GM12872 (cell line): Measurements from ENCODE around the gene CDC7.

ENCODE experiments used
- TF ChIP-seq, protein P1 (sequence below): IDR thresholded peaks from 3 replicates; pipeline ENCODE4 v1.5.1; 2011; ENCODE audit warnings: low read depth, mild to moderate bottlenecking, low read length, moderate library complexity; ENCODE audit not compliant: insufficient read depth

The CDC7 gene

DNA sequence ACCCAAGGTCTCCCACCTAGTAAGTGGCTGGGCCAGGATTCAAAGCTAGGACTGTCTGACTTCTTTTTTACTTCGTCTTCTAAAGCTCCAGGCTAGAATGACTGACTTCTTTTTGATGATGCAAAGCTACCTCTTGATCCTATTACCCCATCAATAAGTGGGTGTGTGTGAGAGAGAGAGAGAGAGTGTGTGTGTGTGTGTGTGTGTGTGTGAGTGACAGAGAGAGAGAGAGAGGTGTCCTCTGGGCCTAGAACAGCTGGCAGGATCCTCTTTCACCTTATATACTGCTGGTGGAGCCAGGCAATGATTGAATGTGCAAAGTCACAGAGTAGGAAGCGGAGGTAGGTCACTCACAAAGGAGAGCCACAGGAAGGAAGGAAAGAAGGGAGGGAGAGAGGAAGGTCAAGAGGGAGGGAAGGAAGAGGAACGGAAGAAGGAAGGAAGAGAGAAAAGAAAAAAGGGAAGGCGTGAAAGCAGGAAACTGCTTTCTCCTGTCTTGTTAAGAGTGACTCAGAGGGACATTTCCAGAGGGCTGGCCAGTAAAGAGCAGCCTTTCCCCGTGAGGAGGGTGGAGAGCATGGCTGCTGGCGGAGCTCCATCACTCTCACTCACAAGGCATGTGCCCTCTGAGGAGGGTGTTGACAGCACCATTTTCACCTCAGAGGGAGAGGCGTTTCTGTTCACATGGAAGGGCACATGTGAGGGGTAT lies 68.9 kb downstream of the CDC7 start:
- TF ChIP-seq, protein P1, sequence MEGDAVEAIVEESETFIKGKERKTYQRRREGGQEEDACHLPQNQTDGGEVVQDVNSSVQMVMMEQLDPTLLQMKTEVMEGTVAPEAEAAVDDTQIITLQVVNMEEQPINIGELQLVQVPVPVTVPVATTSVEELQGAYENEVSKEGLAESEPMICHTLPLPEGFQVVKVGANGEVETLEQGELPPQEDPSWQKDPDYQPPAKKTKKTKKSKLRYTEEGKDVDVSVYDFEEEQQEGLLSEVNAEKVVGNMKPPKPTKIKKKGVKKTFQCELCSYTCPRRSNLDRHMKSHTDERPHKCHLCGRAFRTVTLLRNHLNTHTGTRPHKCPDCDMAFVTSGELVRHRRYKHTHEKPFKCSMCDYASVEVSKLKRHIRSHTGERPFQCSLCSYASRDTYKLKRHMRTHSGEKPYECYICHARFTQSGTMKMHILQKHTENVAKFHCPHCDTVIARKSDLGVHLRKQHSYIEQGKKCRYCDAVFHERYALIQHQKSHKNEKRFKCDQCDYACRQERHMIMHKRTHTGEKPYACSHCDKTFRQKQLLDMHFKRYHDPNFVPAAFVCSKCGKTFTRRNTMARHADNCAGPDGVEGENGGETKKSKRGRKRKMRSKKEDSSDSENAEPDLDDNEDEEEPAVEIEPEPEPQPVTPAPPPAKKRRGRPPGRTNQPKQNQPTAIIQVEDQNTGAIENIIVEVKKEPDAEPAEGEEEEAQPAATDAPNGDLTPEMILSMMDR: no peak

DNA sequence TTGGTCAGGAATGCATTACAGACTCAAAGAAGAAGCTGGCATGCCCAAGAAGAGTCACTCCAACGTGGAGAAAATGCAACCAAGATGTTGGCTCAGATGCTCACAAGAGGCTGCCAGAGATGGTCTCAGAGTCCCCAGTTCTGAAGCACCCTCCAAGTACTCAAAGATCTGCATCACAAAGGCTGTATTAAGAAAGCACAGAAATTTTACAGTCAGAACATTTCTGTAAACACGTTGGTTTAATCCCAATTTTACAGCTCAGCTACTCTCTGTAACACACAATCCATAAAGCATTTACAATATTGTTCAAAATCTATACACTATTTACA lies 69.4 kb downstream of the CDC7 start:
- TF ChIP-seq, protein P1: no peak

DNA sequence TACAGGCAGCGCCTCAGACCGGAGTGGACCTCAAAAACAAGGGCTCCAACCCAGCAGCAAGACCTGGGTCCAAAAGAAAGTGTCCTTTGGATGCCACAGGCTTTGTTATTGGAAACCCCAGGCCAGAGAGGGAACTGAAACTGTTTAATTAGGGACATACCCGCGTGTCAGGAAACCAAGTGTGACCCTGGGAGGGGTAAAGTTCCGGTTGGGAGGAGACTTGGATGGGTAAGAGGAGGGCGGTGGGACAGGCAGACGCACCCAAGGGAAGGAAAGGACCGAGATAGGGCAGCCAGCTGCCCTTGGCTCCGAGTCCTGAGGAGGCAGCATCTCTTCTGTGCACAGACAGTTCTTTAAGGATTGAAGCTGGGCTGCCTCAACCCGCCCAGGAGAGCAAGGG lies 71.4 kb downstream of the CDC7 start:
- TF ChIP-seq, protein P1: no peak
